Measurements from ENCODE around the gene ESR1. TPM values are rescaled to one million over a fixed set of nuclear protein-coding genes. Genes with fewer than 3 reads are reported as not detected.

The ESR1 gene
- total and polyA plus RNA-seq, 2 experiments from 2014 or later: 1.6 to 5.1 TPM

- DNase-seq (ENCODE audit: low read depth in 1 of 2, low spot score in 1 of 2): no peak
- H3K4me1 ChIP-seq (ENCODE audit: low read depth): peaks cover 26% of the 10 kb centered on the region
- no peak for TF ChIP-seq CTCF (IDR thresholded peaks at IDR 0.05; ENCODE audit: low read depth, low read length)
These were observed 280.2 kb downstream of the ESR1 start for GRCh38 chr6:152087701-152088100.

DNA sequence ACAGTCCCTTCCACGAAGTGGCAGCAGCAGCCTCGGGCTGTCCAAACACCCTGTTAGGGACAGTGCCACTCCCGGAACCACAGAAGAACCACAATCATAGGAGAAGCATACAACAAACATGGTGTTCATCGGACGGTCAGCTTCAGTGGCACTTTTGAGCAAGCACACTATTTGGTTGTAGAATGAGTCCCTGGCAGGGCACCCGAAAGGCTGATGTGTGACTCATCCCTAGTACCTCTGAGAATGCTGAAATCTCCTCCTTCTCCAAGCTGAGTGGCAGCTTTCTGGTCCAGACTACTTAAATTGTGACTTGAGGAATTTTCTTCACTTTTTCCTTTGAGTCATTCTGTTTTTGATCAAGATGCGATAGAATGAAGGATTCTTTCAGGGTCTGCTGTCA, 282.5 kb downstream of the ESR1 start:
- peak in 1 of 2 donors; percentile 62 for DNase-seq (ENCODE audit: low read depth in 1 of 2, low spot score in 1 of 2)
- Histone ChIP-seq H3K27me3 (no peaks in the 10 kb centered on the region), H3K27ac (no peak overlapping the region), H3K9me3 (ENCODE audit: low read depth) (no peaks in the 10 kb centered on the region), H3K4me1 (ENCODE audit: low read depth) (peaks cover 32% of the 10 kb centered on the region), H3K4me3 (no peak overlapping the region), H3K36me3 (no peaks in the 10 kb centered on the region)
- TF ChIP-seq CTCF (IDR thresholded peaks at IDR 0.05; ENCODE audit: low read depth, low read length): no peak

More at GRCh38 chr6:152087701-152088100, 280.2 kb downstream of the ESR1 start:
- Histone ChIP-seq H3K27ac (no peak overlapping the region), H3K4me3 (no peak overlapping the region), H3K36me3 (no peaks in the 10 kb centered on the region), H3K9me3 (ENCODE audit: low read depth) (no peaks in the 10 kb centered on the region), H3K27me3 (no peaks in the 10 kb centered on the region)

- Histone ChIP-seq H3K27me3 (no peaks in the 10 kb centered on the region), H3K27ac (no peak overlapping the region), H3K4me3 (no peak overlapping the region), H3K9me3 (ENCODE audit: low read depth) (no peaks in the 10 kb centered on the region), H3K4me1 (ENCODE audit: low read depth) (peaks cover 22% of the 10 kb centered on the region), H3K36me3 (no peaks in the 10 kb centered on the region)
- TF ChIP-seq CTCF (IDR thresholded peaks at IDR 0.05; ENCODE audit: low read depth, low read length): no peak
- DNase-seq (ENCODE audit: low read depth in 1 of 2, low spot score in 1 of 2): peak in 1 of 2 donors; percentile 55
These were observed 283.7 kb downstream of the ESR1 start for GRCh38 chr6:152091201-152091600.

DNA sequence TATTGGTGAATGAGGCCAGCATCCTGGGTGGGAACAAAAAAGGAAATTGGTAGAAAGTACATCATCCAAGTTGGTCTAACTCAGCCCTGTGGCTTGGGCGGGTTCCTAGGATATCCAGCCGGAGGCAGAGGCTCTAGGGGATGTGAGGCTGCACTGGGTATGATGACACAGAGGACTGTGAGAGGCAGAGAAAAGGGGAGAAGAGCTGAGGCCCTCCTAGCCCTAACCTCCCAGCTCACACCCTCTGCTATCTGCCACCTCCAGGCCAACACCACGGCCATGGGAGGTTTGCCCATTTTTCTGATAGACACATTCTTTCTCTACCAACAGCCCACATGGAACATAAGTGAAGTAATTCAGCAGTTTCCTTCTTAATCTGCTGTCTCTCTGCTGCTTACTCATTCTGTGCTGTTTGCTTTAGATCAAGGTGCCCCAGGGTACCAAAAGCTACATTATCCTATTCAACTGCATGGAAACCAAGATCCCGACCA, 284.4 kb downstream of the ESR1 start:
- Histone ChIP-seq H3K4me1 (ENCODE audit: low read depth) (peaks cover 29% of the 10 kb centered on the region), H3K4me3 (no peak overlapping the region), H3K36me3 (no peaks in the 10 kb centered on the region), H3K27ac (no peak overlapping the region), H3K27me3 (no peaks in the 10 kb centered on the region), H3K9me3 (ENCODE audit: low read depth) (no peaks in the 10 kb centered on the region)
- no peak for TF ChIP-seq CTCF (IDR thresholded peaks at IDR 0.05; ENCODE audit: low read depth, low read length)
- DNase-seq (ENCODE audit: low read depth in 1 of 2, low spot score in 1 of 2): peak in 1 of 2 donors; percentile 78

- no peak for DNase-seq (ENCODE audit: low read depth in 1 of 2, low spot score in 1 of 2)
- Histone ChIP-seq H3K27me3 (no peaks in the 10 kb centered on the region), H3K4me1 (ENCODE audit: low read depth) (peaks cover 44% of the 10 kb centered on the region), H3K27ac (peak overlapping the region; percentile 24), H3K36me3 (no peaks in the 10 kb centered on the region), H3K4me3 (no peak overlapping the region), H3K9me3 (ENCODE audit: low read depth) (no peaks in the 10 kb centered on the region)
- no peak for TF ChIP-seq CTCF (IDR thresholded peaks at IDR 0.05; ENCODE audit: low read depth, low read length)
These were observed 286.2 kb downstream of the ESR1 start for GRCh38 chr6:152093711-152094110.
